Activated CD8-positive, alpha-beta memory T cell treated with anti-CD3 and anti-CD28 coated beads, Interleukin-2, amount 50 U/mL, for 4 hours (primary cell): Measurements from ENCODE around the gene KCNIP3.
"Not testable (repeated sequence)": the region's sequence is repeated elsewhere in the genome, so short reads cannot be mapped to it uniquely, and the experiment has no call there.

ENCODE experiments used
- DNase-seq: peaks from one replicate; pipeline ENCODE4 v3.0.0-alpha.2; 2020

Gene KCNIP3

GRCh38 chr2:95349568-95350322, 52.6 kb downstream of the KCNIP3 start:
- DNase-seq, result no peak

DNA sequence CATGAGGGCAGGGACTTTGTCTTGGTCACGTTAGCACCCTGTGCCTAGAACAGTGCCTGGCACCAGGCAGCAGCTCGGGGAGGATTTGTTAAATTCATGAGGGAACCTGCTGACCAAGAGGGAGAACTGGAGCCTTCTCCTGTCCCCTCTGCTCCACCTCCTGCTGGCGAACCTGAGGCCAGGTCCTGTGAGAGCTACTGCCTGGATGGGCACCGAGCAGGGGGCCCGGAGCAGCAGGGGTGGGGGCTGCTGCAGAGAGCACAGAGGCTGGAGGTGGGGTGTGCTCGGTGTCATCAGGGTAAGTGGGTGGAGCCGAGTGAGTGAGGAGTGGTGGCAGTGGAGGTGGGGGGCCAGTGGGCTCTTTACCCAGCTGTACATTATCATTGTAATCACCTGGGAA, 53.2 kb downstream of the KCNIP3 start:
- no peak for DNase-seq

DNA sequence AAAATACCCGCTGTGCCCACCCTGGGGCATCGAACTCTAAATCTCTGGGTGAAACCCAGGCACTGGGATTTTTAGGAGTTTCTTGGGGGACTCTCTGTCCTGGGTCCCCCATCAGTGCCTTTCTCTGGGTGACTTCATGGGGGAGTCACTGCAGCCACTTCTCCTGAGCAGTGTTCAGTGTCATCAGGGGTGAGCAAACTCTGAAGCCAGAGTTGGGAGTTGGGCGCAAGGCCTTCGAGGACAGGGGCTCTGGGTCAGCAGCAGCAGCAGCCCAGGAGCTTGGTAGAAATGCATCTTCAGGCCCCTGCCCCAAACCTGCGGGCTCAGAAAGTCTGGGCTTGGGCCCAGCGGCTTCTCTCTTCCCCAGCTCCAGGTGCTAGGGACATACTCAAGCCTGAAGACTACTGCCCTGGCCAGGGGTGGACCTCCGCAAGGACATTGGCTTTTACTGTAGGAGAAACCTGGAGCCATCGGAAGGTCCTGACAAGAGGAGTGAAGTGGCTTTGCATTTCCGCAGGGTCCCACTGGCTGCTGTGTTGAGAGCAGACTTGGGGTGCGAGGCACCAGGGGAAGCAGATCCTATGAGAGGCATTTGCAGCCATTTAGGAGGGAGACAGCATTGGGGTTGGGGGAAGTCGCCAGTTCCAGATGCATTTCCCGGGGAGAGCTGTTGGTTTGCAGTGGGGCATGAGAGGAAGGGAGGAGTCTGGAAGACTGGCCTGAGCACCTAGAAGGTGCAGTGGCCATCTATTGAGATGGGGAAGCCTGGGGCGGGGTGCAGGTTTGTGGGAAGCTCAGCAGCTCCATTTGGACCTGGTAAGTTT, 53.8 kb downstream of the KCNIP3 start:
- DNase-seq, result no peak

- DNase-seq, result no peak
Observed at GRCh38 chr2:95351598-95351915, 54.4 kb downstream of the KCNIP3 start.

GRCh38 chr2:95352310-95353054, 55.3 kb downstream of the KCNIP3 start:
- DNase-seq, result no peak

DNA sequence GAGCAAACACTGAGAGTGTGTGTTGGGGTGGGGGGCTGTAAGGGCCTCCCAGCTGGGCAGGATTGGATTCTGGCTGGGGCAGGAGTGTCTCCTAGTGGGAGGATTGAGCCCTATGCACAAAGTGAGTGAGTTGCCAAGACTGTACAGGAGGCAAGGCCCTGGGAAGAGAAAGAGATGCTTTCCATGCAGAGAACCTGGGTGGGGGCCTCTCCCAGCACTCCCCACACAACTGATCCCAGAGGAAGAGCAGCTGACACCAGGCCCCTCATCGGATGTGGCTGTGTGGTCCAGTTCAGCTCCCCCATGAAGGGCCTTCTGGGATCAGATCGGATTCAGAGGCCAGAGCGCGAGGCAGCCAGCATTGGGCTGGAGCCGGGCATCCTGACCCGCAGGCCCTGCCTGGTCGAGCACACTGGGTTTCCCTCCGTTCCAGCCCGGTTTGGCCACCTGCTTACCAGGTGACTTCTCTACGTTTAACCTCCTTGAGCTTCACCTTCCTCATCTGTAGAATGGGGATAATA, 56.0 kb downstream of the KCNIP3 start:
- DNase-seq, result no peak

DNA sequence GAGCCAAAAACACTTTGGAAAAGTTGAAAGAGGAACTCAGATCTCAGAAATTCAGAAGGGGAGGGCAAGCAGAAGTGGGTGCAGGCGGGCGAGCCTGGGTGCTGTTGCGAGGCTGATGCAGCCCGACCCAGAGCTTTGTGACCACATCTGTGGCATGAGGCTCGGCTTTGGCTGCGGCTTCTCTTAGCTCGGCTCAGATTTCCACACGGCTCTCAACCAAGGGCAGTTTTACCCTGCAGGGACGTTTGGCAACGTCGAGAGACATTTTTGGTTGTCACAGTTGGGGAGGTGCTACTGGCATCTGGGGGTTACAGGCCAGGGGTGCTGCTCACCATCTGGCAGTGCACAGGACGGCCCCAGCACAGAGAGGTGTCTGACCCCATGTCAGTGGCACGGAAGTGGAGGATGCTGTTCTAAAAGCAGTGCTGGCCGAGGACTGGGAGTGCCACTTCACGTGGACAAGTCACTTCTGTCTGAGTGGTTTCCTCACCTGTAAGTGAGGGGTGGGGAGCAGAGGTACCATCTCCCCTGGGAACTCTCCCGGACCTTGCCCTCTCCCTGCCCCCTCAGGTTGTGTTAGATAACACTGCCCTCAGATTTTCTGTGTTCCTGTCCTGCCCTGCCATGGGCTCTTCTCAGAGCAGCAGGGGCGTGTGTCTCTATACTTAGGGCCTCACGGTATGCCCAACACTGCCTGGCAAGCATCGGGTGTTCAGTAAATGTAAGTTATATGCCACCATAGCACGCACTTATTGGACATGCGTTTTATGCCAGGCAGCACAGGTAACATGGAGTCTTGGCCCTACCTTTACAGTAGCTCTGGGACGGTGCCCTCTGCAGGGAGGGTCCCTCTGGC, 56.7 kb downstream of the KCNIP3 start:
- no peak for DNase-seq

GRCh38 chr2:95354469-95354901, 57.3 kb downstream of the KCNIP3 start:
- no peak for DNase-seq

DNA sequence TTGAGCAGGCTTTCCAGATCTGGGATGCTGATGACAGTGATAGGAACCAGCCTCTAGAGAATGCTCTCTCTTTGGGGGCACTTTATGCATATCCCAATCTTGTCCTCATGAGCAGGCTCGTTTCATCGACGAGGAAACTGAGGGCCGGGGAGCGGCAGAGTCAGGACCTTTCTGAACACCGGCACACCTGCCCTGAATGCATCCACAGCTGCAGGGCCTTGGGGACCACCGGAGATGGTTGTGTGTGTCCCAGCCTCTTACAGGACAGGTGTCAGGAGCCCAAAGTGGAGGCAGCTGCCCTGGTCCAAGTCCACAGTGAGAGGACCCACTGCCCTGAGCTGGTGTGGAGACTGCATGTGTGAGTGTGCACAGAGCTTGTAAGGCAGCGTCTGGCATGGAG, 57.8 kb downstream of the KCNIP3 start:
- no peak for DNase-seq

DNA sequence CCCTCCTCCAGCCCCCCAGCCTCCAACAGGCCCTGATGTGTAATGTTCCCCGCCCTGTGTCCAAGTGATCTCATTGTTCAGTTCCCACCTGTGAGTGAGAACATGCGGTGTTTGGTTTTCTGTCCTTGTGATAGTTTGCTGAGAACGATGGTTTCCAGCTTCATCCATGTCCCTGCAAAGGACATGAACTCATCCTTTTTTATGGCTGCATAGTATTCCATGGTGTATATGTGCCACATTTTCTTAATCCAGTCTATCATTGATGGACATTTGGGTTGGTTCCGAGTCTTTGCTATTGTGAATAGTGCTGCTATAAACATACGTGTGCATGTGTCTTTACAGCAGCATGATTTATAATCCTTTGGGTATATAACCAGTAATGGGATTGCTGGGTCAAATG, 58.3 kb downstream of the KCNIP3 start:
- not testable (repeated sequence) for DNase-seq

DNA sequence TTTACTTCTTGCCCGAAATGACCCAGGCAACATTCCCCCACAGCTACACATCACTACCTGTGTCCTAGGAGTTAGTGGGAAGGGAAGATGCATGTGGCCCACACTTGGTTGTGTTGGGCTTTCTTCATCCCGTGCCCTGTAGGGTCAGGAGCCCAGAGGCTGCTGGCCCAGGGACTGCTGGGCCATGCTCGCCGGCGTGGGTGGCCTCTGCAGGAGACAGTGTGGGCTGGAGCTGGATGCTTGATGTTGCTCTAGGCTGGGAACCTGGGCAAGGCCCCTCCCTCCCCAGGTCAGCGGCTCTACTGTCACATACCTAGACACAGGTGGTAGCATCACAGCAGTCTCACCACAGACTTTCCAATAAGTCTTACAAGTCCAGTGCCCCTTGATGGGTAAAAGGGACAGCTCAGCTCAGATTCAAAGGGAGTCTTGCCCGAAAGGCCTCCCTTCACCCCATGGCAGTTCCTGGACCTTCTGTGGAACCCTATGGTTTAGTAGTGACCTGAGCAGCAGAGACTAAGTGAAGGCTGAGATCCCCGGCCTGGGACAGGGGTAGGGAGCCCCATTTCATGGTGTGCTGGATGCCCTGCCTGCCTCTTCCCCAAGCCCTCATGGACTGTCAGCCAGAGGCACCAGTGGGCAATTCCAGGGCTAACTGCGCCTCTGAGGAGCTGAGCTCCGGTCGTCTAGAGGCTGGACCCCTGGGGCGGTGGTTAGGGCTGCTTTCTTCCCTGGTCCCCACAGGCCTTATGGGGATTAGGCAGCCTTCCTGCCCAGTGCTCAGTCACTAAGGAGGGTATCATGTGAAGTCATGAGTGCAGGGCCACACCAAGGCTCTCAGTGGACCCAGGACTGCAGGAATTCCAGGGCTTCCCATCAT, 59.9 kb downstream of the KCNIP3 start:
- no peak for DNase-seq

- no peak for DNase-seq
Observed at GRCh38 chr2:95357717-95358280, 60.7 kb downstream of the KCNIP3 start.

DNA sequence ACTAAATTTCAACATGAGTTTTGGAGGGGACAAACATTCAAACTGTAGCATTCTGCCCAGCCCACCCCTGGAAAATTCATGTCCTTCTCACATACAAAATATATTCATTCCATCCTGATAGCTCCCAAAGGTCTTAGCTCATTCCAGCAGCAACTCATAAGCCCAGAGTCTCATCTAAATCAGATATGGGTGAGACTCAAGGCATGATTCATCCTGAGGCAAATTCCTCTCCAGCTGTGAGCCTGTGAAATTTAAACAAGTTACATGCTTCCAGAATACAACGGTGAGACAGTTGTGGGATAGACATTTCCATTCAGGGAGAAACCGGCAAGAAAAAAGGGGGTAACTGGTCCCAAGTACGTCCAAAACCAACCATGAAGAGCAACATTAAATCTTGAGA, 61.9 kb downstream of the KCNIP3 start:
- DNase-seq, result no peak

- DNase-seq, result no peak
Observed at GRCh38 chr2:95359501-95359930, 62.4 kb downstream of the KCNIP3 start.

DNA sequence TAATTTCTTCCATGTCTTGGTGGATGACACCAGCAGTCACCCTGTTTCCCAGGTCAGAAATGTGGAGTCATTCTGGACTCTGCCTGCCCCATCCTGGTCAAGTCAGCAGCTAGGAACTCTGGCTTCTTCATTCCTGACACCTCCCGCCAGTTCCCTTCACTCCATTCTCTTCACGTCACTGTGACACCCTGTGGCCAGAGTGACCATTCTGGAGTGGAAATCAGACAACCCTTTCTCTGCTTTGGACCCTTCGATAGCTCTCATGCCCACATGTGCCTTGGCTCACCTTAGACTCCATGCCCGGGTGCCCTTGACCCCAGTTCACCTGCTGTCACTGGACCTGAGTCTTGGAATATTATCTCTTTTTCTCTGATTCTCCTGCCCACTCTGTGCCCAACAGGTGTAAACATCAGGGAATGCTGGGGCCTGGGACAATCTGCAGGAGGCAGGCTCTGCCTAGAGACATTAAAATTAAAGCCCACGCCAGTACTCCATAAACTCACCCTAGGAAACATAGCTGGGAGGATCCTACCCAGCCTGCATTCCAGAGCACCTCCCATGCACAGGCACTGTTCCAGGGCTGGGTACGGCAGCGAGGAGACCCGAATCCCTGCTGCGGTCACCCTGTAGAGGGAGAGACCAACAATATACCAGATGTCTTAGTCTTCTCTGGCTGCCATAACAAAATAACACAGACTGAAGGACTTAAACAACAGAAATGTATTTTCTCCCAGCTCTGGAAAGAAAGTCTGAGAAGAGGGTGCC, 64.3 kb downstream of the KCNIP3 start:
- DNase-seq, result no peak

GRCh38 chr2:95362486-95362885, 65.3 kb downstream of the KCNIP3 start:
- DNase-seq, result no peak

- DNase-seq, result no peak
Observed at GRCh38 chr2:95366514-95366913, 69.4 kb downstream of the KCNIP3 start.

DNA sequence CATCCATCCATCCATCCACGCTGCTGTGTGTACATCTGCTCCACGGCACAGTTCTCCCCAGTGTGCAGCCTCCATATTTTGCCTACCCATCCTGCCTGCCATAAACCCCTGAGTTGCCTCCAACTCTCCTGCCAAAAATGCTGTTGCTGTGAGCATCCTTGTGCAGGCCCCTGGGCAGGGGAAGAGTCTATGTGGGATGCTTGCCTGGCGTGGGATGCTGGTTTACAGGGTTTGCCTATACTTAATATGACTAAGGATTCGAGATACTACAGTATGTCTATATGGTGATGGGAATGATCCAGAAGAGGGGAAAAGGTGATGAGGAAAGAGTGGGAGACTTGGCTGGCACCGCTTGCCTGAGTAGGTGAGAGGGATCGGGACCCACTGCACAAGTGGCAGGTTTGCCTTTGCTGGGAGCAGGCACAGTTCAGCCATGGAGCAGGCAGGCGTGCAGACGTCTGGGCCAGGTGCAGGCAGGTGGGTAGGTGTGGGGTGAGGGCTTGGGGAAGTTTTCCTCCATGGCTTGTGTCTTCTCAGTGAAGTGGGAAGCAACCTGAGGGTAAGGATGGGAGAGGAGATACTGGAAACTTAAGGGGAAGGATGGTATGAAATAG, 75.2 kb downstream of the KCNIP3 start:
- no peak for DNase-seq

- no peak for DNase-seq
Observed at GRCh38 chr2:95372845-95373244, 75.7 kb downstream of the KCNIP3 start.

GRCh38 chr2:95374029-95374428, 76.9 kb downstream of the KCNIP3 start:
- no peak for DNase-seq
